ENCODE measurements around the gene STAT5B.

DNA sequence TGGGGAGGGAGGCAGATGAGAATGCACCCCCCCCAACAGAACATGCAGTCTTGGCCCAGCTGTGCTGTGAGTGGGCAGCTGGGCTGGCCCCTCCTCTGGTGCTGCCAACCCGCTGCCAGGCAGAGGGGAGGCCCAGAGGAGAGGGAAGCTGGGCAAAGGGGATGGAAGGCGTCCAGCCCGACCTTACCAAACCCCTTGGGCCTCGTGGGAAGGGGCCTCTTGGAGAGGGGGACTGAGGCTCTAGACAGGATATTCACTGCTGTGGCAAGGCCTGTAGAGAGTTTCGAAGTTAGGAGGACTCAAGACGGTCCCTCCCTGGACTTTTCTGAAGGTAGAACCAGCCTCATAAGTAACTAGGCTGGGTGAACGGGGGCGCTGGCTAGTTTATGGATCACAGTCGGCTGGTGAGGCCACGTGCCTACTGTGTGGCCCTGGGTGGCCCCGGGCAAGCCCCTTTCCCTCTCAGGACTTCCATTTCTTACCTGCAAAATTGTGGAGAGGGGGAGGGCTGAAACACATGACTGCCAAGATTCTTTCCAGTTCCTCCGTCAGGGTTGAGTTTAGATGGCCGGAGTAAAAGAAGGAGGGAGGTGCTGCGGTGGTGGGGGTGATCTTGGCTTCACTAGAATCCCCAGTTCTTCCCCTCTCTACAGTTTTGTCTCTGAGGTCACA lies 11.2 kb upstream of the STAT5B start:
- TF ChIP-seq, protein P1, sequence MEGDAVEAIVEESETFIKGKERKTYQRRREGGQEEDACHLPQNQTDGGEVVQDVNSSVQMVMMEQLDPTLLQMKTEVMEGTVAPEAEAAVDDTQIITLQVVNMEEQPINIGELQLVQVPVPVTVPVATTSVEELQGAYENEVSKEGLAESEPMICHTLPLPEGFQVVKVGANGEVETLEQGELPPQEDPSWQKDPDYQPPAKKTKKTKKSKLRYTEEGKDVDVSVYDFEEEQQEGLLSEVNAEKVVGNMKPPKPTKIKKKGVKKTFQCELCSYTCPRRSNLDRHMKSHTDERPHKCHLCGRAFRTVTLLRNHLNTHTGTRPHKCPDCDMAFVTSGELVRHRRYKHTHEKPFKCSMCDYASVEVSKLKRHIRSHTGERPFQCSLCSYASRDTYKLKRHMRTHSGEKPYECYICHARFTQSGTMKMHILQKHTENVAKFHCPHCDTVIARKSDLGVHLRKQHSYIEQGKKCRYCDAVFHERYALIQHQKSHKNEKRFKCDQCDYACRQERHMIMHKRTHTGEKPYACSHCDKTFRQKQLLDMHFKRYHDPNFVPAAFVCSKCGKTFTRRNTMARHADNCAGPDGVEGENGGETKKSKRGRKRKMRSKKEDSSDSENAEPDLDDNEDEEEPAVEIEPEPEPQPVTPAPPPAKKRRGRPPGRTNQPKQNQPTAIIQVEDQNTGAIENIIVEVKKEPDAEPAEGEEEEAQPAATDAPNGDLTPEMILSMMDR (IDR thresholded peaks at IDR 0.05) = no peak
- peak in 1 of 2 donors; percentile 22 for TF ChIP-seq POLR2A (IDR thresholded peaks at IDR 0.05)
